ENCODE measurements around the gene KCNJ8. TPM values are rescaled to one million over a fixed set of nuclear protein-coding genes. Genes with fewer than 3 reads are reported as not detected.

Gene KCNJ8
- total RNA-seq, 1 donor from 2014 or later, result not detected

- no peak overlapping the region for H3K27ac Mint-ChIP-seq
- no peak overlapping the region for H3K4me3 ChIP-seq
- H3K4me1 ChIP-seq, result peaks cover 4% of the 10 kb centered on the region
- H3K27ac ChIP-seq, result no peak overlapping the region
- no peaks in the 10 kb centered on the region for H3F3A ChIP-seq (ENCODE audit: low read depth)
- H3K9me3 ChIP-seq (ENCODE audit: low read depth), result no peaks in the 10 kb centered on the region
- no peak overlapping the region for H3K9ac ChIP-seq
- no peaks in the 10 kb centered on the region for H3K79me2 ChIP-seq (ENCODE audit: low read depth)
- H3K27me3 ChIP-seq, result no peaks in the 10 kb centered on the region
- no peak for DNase-seq (ENCODE audit: low spot score)
- H4K20me1 ChIP-seq (ENCODE audit: low read depth), result no peaks in the 10 kb centered on the region
- no peak overlapping the region for H3K4me2 ChIP-seq
- no peaks in the 10 kb centered on the region for H3K36me3 ChIP-seq
- TF ChIP-seq EZH2phosphoT487 (IDR thresholded peaks at IDR 0.05), result no peak
- TF ChIP-seq CTCF (IDR thresholded peaks at IDR 0.05), result no peak
- no peak for TF ChIP-seq EZH2 (IDR thresholded peaks at IDR 0.05)
- H2AFZ ChIP-seq (replicated peaks), result no peak overlapping the region
- peaks cover 2% of the 10 kb centered on the region for H3K27me3 Mint-ChIP-seq (ENCODE audit: insufficient read depth, low read depth)
- H3K9me3 Mint-ChIP-seq, result no peaks in the 10 kb centered on the region
- H3K36me3 Mint-ChIP-seq, result peaks cover 7% of the 10 kb centered on the region
- no peak overlapping the region for H3K4me3 Mint-ChIP-seq
- no peaks in the 10 kb centered on the region for H3K4me1 Mint-ChIP-seq
Measured at GRCh38 chr12:21763531-21763930, 11.0 kb downstream of the KCNJ8 start.

DNA sequence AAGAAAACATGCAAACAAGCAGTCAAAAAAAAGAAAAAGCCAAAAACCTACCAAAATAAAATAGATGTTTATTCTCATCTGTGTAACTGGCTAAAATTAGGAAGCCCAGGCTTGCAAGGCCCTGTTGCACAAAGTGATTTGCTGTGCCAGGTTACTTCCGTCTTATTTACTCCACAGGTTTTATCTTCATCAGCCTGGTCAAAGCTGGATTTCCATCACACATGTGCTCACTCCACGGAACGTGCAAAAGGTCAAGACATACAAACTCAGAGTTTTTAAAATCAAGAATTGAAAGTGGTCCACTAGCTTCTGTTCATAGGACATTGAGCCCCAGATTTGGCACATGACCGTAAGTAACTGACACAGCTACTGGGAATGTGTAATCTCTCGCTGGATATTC, 14.8 kb downstream of the KCNJ8 start:
- Histone ChIP-seq H3K4me1 (peaks cover 4% of the 10 kb centered on the region), H3F3A (ENCODE audit: low read depth) (no peaks in the 10 kb centered on the region), H3K36me3 (no peaks in the 10 kb centered on the region), H2AFZ (replicated peaks) (no peak overlapping the region), H3K79me2 (ENCODE audit: low read depth) (no peaks in the 10 kb centered on the region), H3K4me2 (no peak overlapping the region), H3K9ac (no peak overlapping the region), H3K27ac (no peak overlapping the region), H4K20me1 (ENCODE audit: low read depth) (no peaks in the 10 kb centered on the region), H3K4me3 (no peak overlapping the region), H3K27me3 (no peaks in the 10 kb centered on the region), H3K9me3 (ENCODE audit: low read depth) (no peaks in the 10 kb centered on the region)
- H3K4me1 Mint-ChIP-seq, result no peaks in the 10 kb centered on the region
- H3K9me3 Mint-ChIP-seq, result no peaks in the 10 kb centered on the region
- H3K36me3 Mint-ChIP-seq, result no peaks in the 10 kb centered on the region
- peaks cover 2% of the 10 kb centered on the region for H3K27me3 Mint-ChIP-seq (ENCODE audit: insufficient read depth, low read depth)
- TF ChIP-seq EZH2 (IDR thresholded peaks at IDR 0.05), result no peak
- no peak for TF ChIP-seq EZH2phosphoT487 (IDR thresholded peaks at IDR 0.05)
- no peak for TF ChIP-seq CTCF (IDR thresholded peaks at IDR 0.05)
- no peak overlapping the region for H3K27ac Mint-ChIP-seq
- H3K4me3 Mint-ChIP-seq, result no peak overlapping the region
- DNase-seq (ENCODE audit: low spot score), result no peak

- no peak for DNase-seq (ENCODE audit: low spot score)
- H3K79me2 ChIP-seq (ENCODE audit: low read depth), result no peaks in the 10 kb centered on the region
- Mint-ChIP-seq H3K27me3 (ENCODE audit: insufficient read depth, low read depth) (no peaks in the 10 kb centered on the region), H3K4me3 (no peak overlapping the region), H3K4me1 (no peaks in the 10 kb centered on the region), H3K9me3 (no peaks in the 10 kb centered on the region), H3K27ac (no peak overlapping the region), H3K36me3 (no peaks in the 10 kb centered on the region)
- no peak overlapping the region for H3K27ac ChIP-seq
- TF ChIP-seq EZH2 (IDR thresholded peaks at IDR 0.05) (no peak), CTCF (IDR thresholded peaks at IDR 0.05) (no peak), EZH2phosphoT487 (IDR thresholded peaks at IDR 0.05) (no peak)
- H3K36me3 ChIP-seq, result no peaks in the 10 kb centered on the region
- H4K20me1 ChIP-seq (ENCODE audit: low read depth), result no peaks in the 10 kb centered on the region
- H2AFZ ChIP-seq (replicated peaks), result no peak overlapping the region
- no peak overlapping the region for H3K4me2 ChIP-seq
- H3K4me3 ChIP-seq, result no peak overlapping the region
- H3K27me3 ChIP-seq, result no peaks in the 10 kb centered on the region
- no peaks in the 10 kb centered on the region for H3K9me3 ChIP-seq (ENCODE audit: low read depth)
- no peak overlapping the region for H3K9ac ChIP-seq
- peaks cover 4% of the 10 kb centered on the region for H3K4me1 ChIP-seq
- no peaks in the 10 kb centered on the region for H3F3A ChIP-seq (ENCODE audit: low read depth)
Measured at GRCh38 chr12:21757735-21758134, 16.8 kb downstream of the KCNJ8 start.
